Nephron (organoid): ENCODE data around the gene ZNRF1.

ENCODE experiments used
- H3K27ac Mint-ChIP-seq, 3 experiments: 2 replicates each; pipeline ENCODE4 v1.8.0; 2020; ENCODE audit warnings: mixed read lengths in 3 of 3, mild to moderate bottlenecking in 2 of 3, moderate library complexity in 1 of 3
- H3K27me3 Mint-ChIP-seq: 2 replicates; pipeline ENCODE4 v1.8.0; 2021; ENCODE audit warnings: low read depth, mild to moderate bottlenecking, moderate library complexity, mixed read lengths
- H3K36me3 Mint-ChIP-seq: 2 replicates; pipeline ENCODE4 v1.8.0; 2020; ENCODE audit warnings: low read depth, mixed read lengths
- H3K4me1 Mint-ChIP-seq: 2 replicates; pipeline ENCODE4 v1.8.0; 2020; ENCODE audit warnings: mixed read lengths
- H3K4me3 Mint-ChIP-seq, 3 experiments: 2 replicates each; pipeline ENCODE4 v1.8.0; 2020; ENCODE audit warnings: mild to moderate bottlenecking in 3 of 3, mixed read lengths in 3 of 3, moderate library complexity in 2 of 3
- H3K9me3 Mint-ChIP-seq: 2 replicates; pipeline ENCODE4 v1.8.0; 2020; ENCODE audit warnings: mixed read lengths
- CTCF ChIP-seq, 3 experiments: fragments of 200-600 bp; sonication (generic); IDR thresholded peaks; one replicate each; pipeline ENCODE4 v1.5.0; 2021; ENCODE audit warnings: antibody characterized with exemption in 3 of 3; ENCODE audit not compliant: unreplicated experiment in 3 of 3

ZNRF1 gene

DNA sequence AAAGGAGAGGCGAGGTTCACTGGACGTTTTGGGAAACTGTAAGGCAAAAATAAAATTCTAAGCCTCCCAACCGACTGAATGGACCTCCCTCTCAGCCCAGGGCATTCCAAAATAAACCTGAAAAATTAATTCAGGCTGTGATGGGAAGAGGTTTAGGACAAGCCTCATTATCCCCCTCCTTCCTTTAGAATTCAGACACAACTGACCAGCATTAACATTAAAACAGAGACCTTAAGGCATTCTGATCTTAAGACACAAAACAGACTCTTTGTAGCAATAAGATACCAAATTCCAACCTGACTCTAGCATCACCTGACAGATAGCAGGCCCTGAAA, 118.1 kb downstream of the ZNRF1 start:
- peaks cover 4% of the 10 kb centered on the region for H3K9me3 Mint-ChIP-seq
- peak overlapping the region in 1 of 3 experiments; percentile 79 for H3K4me3 Mint-ChIP-seq
- no peak for TF ChIP-seq CTCF (IDR thresholded peaks at IDR 0.05; ENCODE audit: unreplicated experiment in 3 of 3)
- peaks cover 12% of the 10 kb centered on the region for H3K4me1 Mint-ChIP-seq
- H3K27ac Mint-ChIP-seq = peak overlapping the region in 1 of 3 experiments; percentile 74
- H3K27me3 Mint-ChIP-seq = peaks cover 4% of the 10 kb centered on the region
- H3K36me3 Mint-ChIP-seq = no peaks in the 10 kb centered on the region

DNA sequence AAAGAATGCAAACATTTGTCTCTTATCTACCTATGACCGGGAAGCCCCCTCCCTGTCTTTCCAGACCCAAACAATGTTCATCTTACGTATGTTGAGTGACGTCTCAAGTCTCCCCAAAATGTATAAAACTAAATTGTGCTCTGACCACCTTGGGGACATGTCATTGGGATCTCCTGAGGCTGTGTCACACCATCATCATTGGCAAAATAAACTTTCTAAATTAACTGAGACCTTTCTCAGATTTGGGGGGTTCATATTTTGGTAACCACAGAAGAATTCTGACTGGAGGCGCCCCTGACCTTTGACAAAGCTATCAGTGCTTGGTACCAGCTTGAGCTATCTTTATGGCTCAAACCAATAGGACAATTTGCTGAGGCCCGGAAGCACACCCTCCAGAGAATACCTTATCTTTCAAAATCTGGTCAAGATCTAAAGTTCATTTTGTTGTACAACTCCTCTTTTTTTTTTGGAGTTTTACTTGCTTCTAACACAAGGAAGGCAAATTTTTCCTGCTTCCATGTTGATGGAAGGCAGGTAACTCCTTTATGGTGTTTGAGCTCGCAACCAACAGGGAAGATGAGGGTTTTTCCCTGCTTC, 120.2 kb downstream of the ZNRF1 start:
- Mint-ChIP-seq H3K4me1 (no peaks in the 10 kb centered on the region), H3K27ac (no peak overlapping the region), H3K4me3 (no peak overlapping the region), H3K9me3 (peaks cover 10% of the 10 kb centered on the region), H3K27me3 (peaks cover 4% of the 10 kb centered on the region), H3K36me3 (no peaks in the 10 kb centered on the region)
- no peak for TF ChIP-seq CTCF (IDR thresholded peaks at IDR 0.05; ENCODE audit: unreplicated experiment in 3 of 3)

DNA sequence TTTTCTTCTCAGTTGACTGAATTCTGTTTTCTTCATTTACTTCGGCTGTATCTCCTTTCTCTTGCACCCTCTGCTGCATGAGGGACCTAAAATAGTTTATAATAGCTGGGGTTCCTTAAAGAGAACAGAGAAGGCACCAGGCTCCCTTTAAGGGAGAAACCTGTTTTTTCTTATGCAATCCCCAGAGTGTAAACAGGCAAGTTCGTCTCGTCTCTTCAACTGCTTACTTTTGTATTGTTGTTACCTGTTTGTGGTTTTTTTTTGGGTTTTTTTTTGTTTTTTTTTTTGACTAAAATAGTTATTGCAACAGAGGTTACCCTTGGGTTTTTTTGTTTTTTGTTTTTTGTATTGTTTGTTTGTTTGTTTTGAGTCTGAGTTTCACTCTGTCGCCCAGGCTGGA, 121.4 kb downstream of the ZNRF1 start:
- Mint-ChIP-seq H3K36me3 (no peaks in the 10 kb centered on the region), H3K27ac (no peak overlapping the region), H3K9me3 (peaks cover 10% of the 10 kb centered on the region), H3K27me3 (peaks cover 4% of the 10 kb centered on the region), H3K4me3 (no peak overlapping the region), H3K4me1 (no peaks in the 10 kb centered on the region)
- TF ChIP-seq CTCF (IDR thresholded peaks at IDR 0.05; ENCODE audit: unreplicated experiment in 3 of 3) = no peak

DNA sequence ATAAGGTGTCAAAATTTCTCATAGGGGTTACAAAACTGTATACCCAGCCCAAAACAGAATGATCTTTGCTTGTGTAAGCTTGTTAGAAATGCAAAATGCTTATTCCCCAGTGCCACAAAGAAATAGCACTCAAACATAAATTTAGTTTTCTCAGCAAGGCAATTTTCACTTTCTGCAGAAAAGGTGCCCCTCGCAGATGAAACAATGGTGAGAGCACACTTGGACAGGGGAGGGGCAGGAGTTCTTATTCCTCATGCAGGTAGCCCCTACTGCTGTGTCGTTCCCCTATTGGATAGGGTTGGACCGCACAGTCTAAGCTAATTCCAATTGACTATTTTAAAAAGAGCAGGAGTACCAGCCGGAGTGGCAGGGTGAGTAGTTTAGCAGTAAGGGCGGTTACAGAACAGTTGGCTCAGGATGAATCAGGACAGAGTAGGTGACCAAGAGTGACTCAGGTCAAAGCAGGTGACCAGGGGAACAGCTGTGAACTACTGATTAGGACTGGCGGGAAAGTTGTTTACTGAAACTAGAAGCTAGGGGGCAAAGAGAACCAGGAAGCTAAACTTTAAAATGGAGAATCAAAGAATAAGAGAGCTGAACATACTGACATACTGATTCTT, 123.2 kb downstream of the ZNRF1 start:
- no peak for TF ChIP-seq CTCF (IDR thresholded peaks at IDR 0.05; ENCODE audit: unreplicated experiment in 3 of 3)
- Mint-ChIP-seq H3K9me3 (peaks cover 10% of the 10 kb centered on the region), H3K27ac (no peak overlapping the region)

GRCh38 chr16:75122609-75123008, 123.8 kb downstream of the ZNRF1 start:
- Mint-ChIP-seq H3K4me1 (no peaks in the 10 kb centered on the region), H3K27ac (no peak overlapping the region), H3K36me3 (no peaks in the 10 kb centered on the region)

More for the DNA sequence above, 123.2 kb downstream of the ZNRF1 start:
- H3K27me3 Mint-ChIP-seq = peaks cover 4% of the 10 kb centered on the region
- H3K36me3 Mint-ChIP-seq = no peaks in the 10 kb centered on the region
- H3K4me1 Mint-ChIP-seq = no peaks in the 10 kb centered on the region
- H3K4me3 Mint-ChIP-seq = no peak overlapping the region

More at GRCh38 chr16:75122609-75123008, 123.8 kb downstream of the ZNRF1 start:
- no peak overlapping the region for H3K4me3 Mint-ChIP-seq
- TF ChIP-seq CTCF (IDR thresholded peaks at IDR 0.05; ENCODE audit: unreplicated experiment in 3 of 3) = no peak
- no peaks in the 10 kb centered on the region for H3K27me3 Mint-ChIP-seq
- peaks cover 13% of the 10 kb centered on the region for H3K9me3 Mint-ChIP-seq
